Activated CD4-positive, alpha-beta memory T cell treated with anti-CD3 and anti-CD28 coated beads for 36 hours (primary cell): Measurements from ENCODE around the gene NARS2. TPM values are rescaled to one million over a fixed set of nuclear protein-coding genes. Genes with fewer than 3 reads are reported as not detected.
A peak's percentile ranks its signal among the peaks of the same experiment; 100 is the strongest.

Source experiments
- CTCF ChIA-PET: fragments of 350-600 bp; sonication (Branson Sonifier 250); formaldehyde crosslinking; loops from one replicate; lab custom pipeline; 2021; ENCODE audit warnings: antibody characterized with exemption, inconsistent platforms; lab: Charles Lee
- POLR2A ChIA-PET: fragments of 350-600 bp; sonication (Branson Sonifier 250); formaldehyde crosslinking; loops from one replicate; lab custom pipeline; 2021; ENCODE audit warnings: antibody characterized with exemption; lab: Charles Lee
- DNase-seq: peaks from one replicate; pipeline ENCODE4 v3.0.0-alpha.2; 2020
- H3K27ac Mint-ChIP-seq: one replicate; pipeline ENCODE4 v1.8.0; 2021; ENCODE audit warnings: mixed read lengths
- H3K27me3 Mint-ChIP-seq: one replicate; pipeline ENCODE4 v1.8.0; 2021; ENCODE audit warnings: mixed read lengths
- H3K36me3 Mint-ChIP-seq: one replicate; pipeline ENCODE4 v1.8.0; 2021; ENCODE audit warnings: mixed read lengths
- H3K4me1 Mint-ChIP-seq: one replicate; pipeline ENCODE4 v1.8.0; 2021; ENCODE audit warnings: low read depth, mixed read lengths
- H3K4me3 Mint-ChIP-seq: one replicate; pipeline ENCODE4 v1.8.0; 2021; ENCODE audit warnings: mild to moderate bottlenecking, mixed read lengths
- H3K9me3 Mint-ChIP-seq: one replicate; pipeline ENCODE4 v1.8.0; 2021; ENCODE audit warnings: mixed read lengths
- intact Hi-C: fragments of 100-400 bp; cut with micrococcal nuclease; formaldehyde crosslinking; loops from one replicate; pipeline ENCODE4 v1.15.1; 2023
- total RNA-seq, 2 experiments: library from RNA; stranded (reverse); gene quantifications; one replicate each; pipeline ENCODE4 v1.2.3, GENCODE V29; 2021

NARS2 gene
- total RNA-seq, 2 experiments from 2014 or later: 22.7 to 24.6 TPM

- Mint-ChIP-seq H3K4me3 (no peak overlapping the region), H3K27me3 (no peaks in the 10 kb centered on the region), H3K9me3 (no peaks in the 10 kb centered on the region), H3K36me3 (peaks cover 4% of the 10 kb centered on the region), H3K4me1 (peaks cover 48% of the 10 kb centered on the region), H3K27ac (no peak overlapping the region)
- peak; percentile 35 for DNase-seq
- ChIA-PET CTCF (interaction anchor here (0.9 to 7.8 kb wide), 3 partner anchors 11 to 137 kb away, joined by 3 to 49 read pairs (median 26); partner anchors contain the start of gene GAB2), POLR2A (no interaction called here)
- intact Hi-C loops: no loop called here
These were observed 146.9 kb downstream of the NARS2 start for GRCh38 chr11:78427615-78428265.

GRCh38 chr11:78426845-78427244 is 147.8 kb downstream of the NARS2 start:
- intact Hi-C loops: no loop called here
- peaks cover 48% of the 10 kb centered on the region for H3K4me1 Mint-ChIP-seq

GRCh38 chr11:78425399-78426070 is 149.1 kb downstream of the NARS2 start:
- Mint-ChIP-seq H3K4me3 (no peak overlapping the region), H3K27ac (no peak overlapping the region), H3K9me3 (no peaks in the 10 kb centered on the region), H3K4me1 (peaks cover 50% of the 10 kb centered on the region), H3K27me3 (peaks cover 5% of the 10 kb centered on the region), H3K36me3 (peaks cover 2% of the 10 kb centered on the region)
- intact Hi-C loops: loop anchor here (2.0 kb wide), 1 partner anchor 39 kb away; no protein-coding TSS in a partner anchor
- CTCF ChIA-PET: interaction anchor here (1.4 to 7.8 kb wide), 2 partner anchors 9 to 139 kb away, joined by 8 to 49 read pairs; partner anchors contain the start of gene GAB2
- DNase-seq: no peak
- POLR2A ChIA-PET: no interaction called here

More at GRCh38 chr11:78426845-78427244, 147.8 kb downstream of the NARS2 start:
- H3K9me3 Mint-ChIP-seq: no peaks in the 10 kb centered on the region
- POLR2A ChIA-PET: no interaction called here
- no peak for DNase-seq
- H3K36me3 Mint-ChIP-seq: peaks cover 4% of the 10 kb centered on the region
- H3K27ac Mint-ChIP-seq: no peak overlapping the region
- H3K4me3 Mint-ChIP-seq: no peak overlapping the region
- H3K27me3 Mint-ChIP-seq: no peaks in the 10 kb centered on the region
- CTCF ChIA-PET: interaction anchor here (0.9 to 7.8 kb wide), 2 partner anchors 10 to 138 kb away, joined by 3 to 49 read pairs; partner anchors contain the start of gene GAB2

- peak overlapping the region; percentile 43 for H3K27ac Mint-ChIP-seq
- peaks cover 7% of the 10 kb centered on the region for H3K27me3 Mint-ChIP-seq
- DNase-seq: no peak
- CTCF ChIA-PET: interaction anchor here (1.4 to 7.8 kb wide), 2 partner anchors 8 to 140 kb away, joined by 8 to 49 read pairs; partner anchors contain the start of gene GAB2
- intact Hi-C loops: loop anchor here (2.0 kb wide), 1 partner anchor 40 kb away; no protein-coding TSS in a partner anchor
- H3K9me3 Mint-ChIP-seq: no peaks in the 10 kb centered on the region
- H3K36me3 Mint-ChIP-seq: no peaks in the 10 kb centered on the region
- peaks cover 51% of the 10 kb centered on the region for H3K4me1 Mint-ChIP-seq
- no peak overlapping the region for H3K4me3 Mint-ChIP-seq
- POLR2A ChIA-PET: no interaction called here
These were observed 150.1 kb downstream of the NARS2 start for GRCh38 chr11:78424334-78425270.

GRCh38 chr11:78423241-78423640 is 151.4 kb downstream of the NARS2 start:
- Mint-ChIP-seq H3K27ac (no peak overlapping the region), H3K4me1 (peaks cover 53% of the 10 kb centered on the region), H3K4me3 (no peak overlapping the region), H3K36me3 (no peaks in the 10 kb centered on the region), H3K9me3 (no peaks in the 10 kb centered on the region), H3K27me3 (peaks cover 19% of the 10 kb centered on the region)
- ChIA-PET CTCF (interaction anchor here (0.7 to 1.3 kb wide), 3 partner anchors 8 to 141 kb away, joined by 3 to 8 read pairs (median 4); no protein-coding TSS in a partner anchor), POLR2A (no interaction called here)
- no peak for DNase-seq
- intact Hi-C loops: no loop called here

- Mint-ChIP-seq H3K9me3 (no peaks in the 10 kb centered on the region), H3K4me1 (peaks cover 43% of the 10 kb centered on the region), H3K4me3 (no peak overlapping the region), H3K36me3 (no peaks in the 10 kb centered on the region), H3K27ac (no peak overlapping the region), H3K27me3 (peaks cover 19% of the 10 kb centered on the region)
- intact Hi-C loops: no loop called here
- CTCF ChIA-PET: interaction anchor here (0.6 to 6.9 kb wide), 6 partner anchors 11 to 155 kb away, joined by 3 to 97 read pairs (median 3); no protein-coding TSS in a partner anchor
- peak; percentile 74 for DNase-seq
- POLR2A ChIA-PET: no interaction called here
These were observed 153.9 kb downstream of the NARS2 start for GRCh38 chr11:78420796-78421209.

GRCh38 chr11:78420255-78420764 is 154.4 kb downstream of the NARS2 start:
- peaks cover 41% of the 10 kb centered on the region for H3K4me1 Mint-ChIP-seq
- no peaks in the 10 kb centered on the region for H3K9me3 Mint-ChIP-seq
- ChIA-PET POLR2A (no interaction called here), CTCF (interaction anchor here (0.6 to 6.9 kb wide), 8 partner anchors 12 to 297 kb away, joined by 3 to 97 read pairs (median 3); no protein-coding TSS in a partner anchor)
- H3K4me3 Mint-ChIP-seq: no peak overlapping the region
- DNase-seq: peak; percentile 66
- no peaks in the 10 kb centered on the region for H3K36me3 Mint-ChIP-seq
- no peak overlapping the region for H3K27ac Mint-ChIP-seq
- peaks cover 19% of the 10 kb centered on the region for H3K27me3 Mint-ChIP-seq
- intact Hi-C loops: no loop called here

GRCh38 chr11:78419327-78419726 is 155.3 kb downstream of the NARS2 start:
- POLR2A ChIA-PET: no interaction called here
- intact Hi-C loops: loop anchor here (5.0 kb wide), 6 partner anchors 92 to 597 kb away; partner anchors contain the start of genes AAMDC, ALG8, NDUFC2 and RSF1
- no peaks in the 10 kb centered on the region for H3K36me3 Mint-ChIP-seq
- no peak overlapping the region for H3K27ac Mint-ChIP-seq
- peaks cover 31% of the 10 kb centered on the region for H3K4me1 Mint-ChIP-seq
- no peak overlapping the region for H3K4me3 Mint-ChIP-seq
- DNase-seq: no peak
- peaks cover 19% of the 10 kb centered on the region for H3K27me3 Mint-ChIP-seq
- no peaks in the 10 kb centered on the region for H3K9me3 Mint-ChIP-seq
- CTCF ChIA-PET: interaction anchor here (0.6 to 6.9 kb wide), 10 partner anchors 9 to 191 kb away, joined by 3 to 97 read pairs (median 6); partner anchors contain the start of gene NARS2

GRCh38 chr11:78418584-78419211 is 156.0 kb downstream of the NARS2 start:
- CTCF ChIA-PET: interaction anchor here (0.7 to 6.9 kb wide), 11 partner anchors 9 to 333 kb away, joined by 3 to 97 read pairs (median 4); partner anchors contain the start of genes ALG8 and NARS2
- Mint-ChIP-seq H3K27ac (no peak overlapping the region), H3K36me3 (no peaks in the 10 kb centered on the region), H3K4me3 (peak overlapping the region; percentile 74), H3K27me3 (peaks cover 19% of the 10 kb centered on the region), H3K4me1 (peaks cover 28% of the 10 kb centered on the region), H3K9me3 (no peaks in the 10 kb centered on the region)
- intact Hi-C loops: loop anchor here (5.0 kb wide), 6 partner anchors 91 to 596 kb away; partner anchors contain the start of genes AAMDC, ALG8, NDUFC2 and RSF1
- DNase-seq: no peak
- POLR2A ChIA-PET: interaction anchor here (1.1 to 1.8 kb wide), 2 partner anchors 126 to 230 kb away, joined by 3 to 5 read pairs; partner anchors contain the start of genes KCTD21 and USP35

- Mint-ChIP-seq H3K9me3 (no peaks in the 10 kb centered on the region), H3K4me3 (peak overlapping the region; percentile 74), H3K27ac (no peak overlapping the region), H3K36me3 (no peaks in the 10 kb centered on the region), H3K4me1 (peaks cover 28% of the 10 kb centered on the region), H3K27me3 (peaks cover 19% of the 10 kb centered on the region)
- intact Hi-C loops: loop anchor here (1.0 to 5.0 kb wide), 9 partner anchors 91 to 596 kb away; partner anchors contain the start of genes AAMDC, ALG8, KCTD21 and NDUFC2
- DNase-seq: peak; percentile 81
- ChIA-PET CTCF (interaction anchor here (0.7 to 6.9 kb wide), 11 partner anchors 10 to 333 kb away, joined by 3 to 97 read pairs (median 4); partner anchors contain the start of genes ALG8 and NARS2), POLR2A (interaction anchor here (1.1 to 1.8 kb wide), 3 partner anchors 126 to 423 kb away, joined by 3 to 5 read pairs (median 3); partner anchors contain the start of genes KCTD21 and USP35)
These were observed 156.6 kb downstream of the NARS2 start for GRCh38 chr11:78417888-78418583.
